HL-60/S4 treated with phorbol 12-myristate 13-acetate at 8.2 ng/mL for 4 days and 3 days (cell line): Measurements from ENCODE around the gene ACSL6.

Experiments used
- in situ Hi-C: fragments of 300-500 bp; cut with MboI; formaldehyde crosslinking; loops from 2 replicates; pipeline ENCODE4 v1.15.0; 2022; ENCODE audit warnings: low sequenced_read_pairs

Gene ACSL6

GRCh38 chr5:132011622-132012343 lies at the start of gene ACSL6:
ACSL6 (minus strand) TSS chr5:132011658; CDS start chr5:132011553, 105 bp downstream.
- in situ Hi-C loops = loop anchor here (25.0 kb wide), 1 partner anchor 199 kb away; no protein-coding TSS in a partner anchor

- in situ Hi-C loops = loop anchor here (25.0 kb wide), 1 partner anchor 127 kb away; no protein-coding TSS in a partner anchor
Measured at GRCh38 chr5:132060501-132061161, 49.2 kb upstream of the ACSL6 start, which contains the start of gene IL3. IL3 (plus strand) TSS chr5:132060655; CDS start chr5:132060707, 52 bp downstream.

GRCh38 chr5:132059696-132060500 lies 48.4 kb upstream of the ACSL6 start:
- in situ Hi-C loops = loop anchor here (25.0 kb wide), 1 partner anchor 127 kb away; no protein-coding TSS in a partner anchor

GRCh38 chr5:132059043-132059695 lies 47.7 kb upstream of the ACSL6 start:
- in situ Hi-C loops = loop anchor here (25.0 kb wide), 1 partner anchor 128 kb away; no protein-coding TSS in a partner anchor

GRCh38 chr5:132058646-132059042 lies 47.2 kb upstream of the ACSL6 start:
- in situ Hi-C loops = loop anchor here (25.0 kb wide), 1 partner anchor 129 kb away; no protein-coding TSS in a partner anchor

- in situ Hi-C loops = loop anchor here (25.0 kb wide), 1 partner anchor 130 kb away; no protein-coding TSS in a partner anchor
Measured at GRCh38 chr5:132057498-132058255, 46.2 kb upstream of the ACSL6 start.

GRCh38 chr5:132056610-132057497 lies 45.4 kb upstream of the ACSL6 start:
- in situ Hi-C loops = loop anchor here (25.0 kb wide), 1 partner anchor 130 kb away; no protein-coding TSS in a partner anchor

- in situ Hi-C loops = loop anchor here (25.0 kb wide), 1 partner anchor 131 kb away; no protein-coding TSS in a partner anchor
Measured at GRCh38 chr5:132055808-132056609, 44.6 kb upstream of the ACSL6 start.

- in situ Hi-C loops = loop anchor here (25.0 kb wide), 1 partner anchor 132 kb away; no protein-coding TSS in a partner anchor
Measured at GRCh38 chr5:132055441-132055807, 44.0 kb upstream of the ACSL6 start.

GRCh38 chr5:132054697-132055440 lies 43.4 kb upstream of the ACSL6 start:
- in situ Hi-C loops = loop anchor here (25.0 kb wide), 1 partner anchor 132 kb away; no protein-coding TSS in a partner anchor

GRCh38 chr5:132054031-132054696 lies 42.7 kb upstream of the ACSL6 start:
- in situ Hi-C loops = loop anchor here (25.0 kb wide), 1 partner anchor 133 kb away; no protein-coding TSS in a partner anchor

- in situ Hi-C loops = loop anchor here (25.0 kb wide), 1 partner anchor 134 kb away; no protein-coding TSS in a partner anchor
Measured at GRCh38 chr5:132053483-132053882, 42.0 kb upstream of the ACSL6 start.

GRCh38 chr5:132052520-132052919 lies 41.1 kb upstream of the ACSL6 start:
- in situ Hi-C loops = loop anchor here (25.0 kb wide), 1 partner anchor 135 kb away; no protein-coding TSS in a partner anchor

- in situ Hi-C loops = loop anchor here (25.0 kb wide), 1 partner anchor 136 kb away; no protein-coding TSS in a partner anchor
Measured at GRCh38 chr5:132050661-132051552, 39.4 kb upstream of the ACSL6 start.

- in situ Hi-C loops = loop anchor here (25.0 kb wide), 1 partner anchor 137 kb away; no protein-coding TSS in a partner anchor
Measured at GRCh38 chr5:132050136-132050535, 38.7 kb upstream of the ACSL6 start.
